ENCODE data around the gene SH3GL2. TPM values are rescaled to one million over a fixed set of nuclear protein-coding genes. Genes with fewer than 3 reads are reported as not detected.

The SH3GL2 gene
- total and polyA plus RNA-seq, 2 donors (not counting 3 experiments of a cell fraction or from before 2014, with no cell fraction given) = 0.12 TPM; not detected in 1

- CTCF ChIA-PET = interaction anchor here (0.8 kb wide), 1 partner anchor 19 kb away, joined by 3 read pairs; no protein-coding TSS in a partner anchor
- no peak overlapping the region for H3K9ac ChIP-seq (replicated peaks; ENCODE audit: extremely low read depth, insufficient read depth, low read length)
Observed at GRCh38 chr9:17632994-17633393, 54.1 kb downstream of the SH3GL2 start.

More at GRCh38 chr9:17632994-17633393, 54.1 kb downstream of the SH3GL2 start:
- no peak overlapping the region for H3K27ac ChIP-seq (ENCODE audit: insufficient read depth, low read depth, low read length)
- DNase-seq (ENCODE audit: low read depth, low spot score) (no peak), FAIRE-seq (no peak)
- H3K36me3 ChIP-seq (ENCODE audit: control insufficient read depth in 2 of 2, extremely low read depth in 1 of 2, insufficient read depth in 2 of 2, low read length in 2 of 2) = no peaks in the 10 kb centered on the region
- no peak overlapping the region for H3K4me3 ChIP-seq (replicated peaks in 1 of 3; ENCODE audit: insufficient read depth in 1 of 3, low read depth in 1 of 3, low read length in 3 of 3)
- H3K79me2 ChIP-seq (ENCODE audit: control insufficient read depth, insufficient read depth, low read length) = no peaks in the 10 kb centered on the region
- H4K20me1 ChIP-seq (replicated peaks; ENCODE audit: control insufficient read depth, extremely low read depth, insufficient read depth, low read length) = no peaks in the 10 kb centered on the region
- H3K4me2 ChIP-seq (ENCODE audit: insufficient read depth, low read length) = no peak overlapping the region
- no peak overlapping the region for H2AFZ ChIP-seq (ENCODE audit: low read depth, low read length)
- no peaks in the 10 kb centered on the region for H3K9me3 ChIP-seq (replicated peaks; ENCODE audit: control insufficient read depth, insufficient read depth, low read length)
- intact Hi-C loops (cut with micrococcal nuclease) = no loop called here
- TF ChIP-seq GATA2 (IDR thresholded peaks at IDR 0.05; ENCODE audit: insufficient read depth, insufficient read length, low read depth, low read length) (no peak), POLR2A (IDR thresholded peaks at IDR 0.05; ENCODE audit: low read depth, low read length) (no peak), JUN (IDR thresholded peaks at IDR 0.05; ENCODE audit: borderline replicate concordance, insufficient read depth, insufficient read length, low read depth) (no peak), MYC (IDR thresholded peaks at IDR 0.05; ENCODE audit: low read depth, low read length) (no peak), MAX (IDR thresholded peaks at IDR 0.05; ENCODE audit: insufficient read depth, insufficient read length) (no peak), EZH2 (IDR thresholded peaks at IDR 0.05; ENCODE audit: borderline replicate concordance, low read depth, low read length, severe bottlenecking) (no peak), CTCF (IDR thresholded peaks at IDR 0.05; ENCODE audit: extremely low read depth in 1 of 2, insufficient read depth in 1 of 2, low read depth in 1 of 2, low read length in 2 of 2) (no peak), POLR2AphosphoS5 (IDR thresholded peaks at IDR 0.05; ENCODE audit: insufficient read depth, low read depth, low read length) (no peak), FOS (IDR thresholded peaks at IDR 0.05; ENCODE audit: borderline replicate concordance, insufficient read depth, low read length) (no peak)
- no peaks in the 10 kb centered on the region for H3K9me1 ChIP-seq (replicated peaks; ENCODE audit: control insufficient read depth, extremely low read depth, insufficient read depth, low read length)
- dilution Hi-C loops (cut with MboI; ENCODE audit: extremely low pct_ligation_motif_present, low sequenced_read_pairs) = no loop called here
- no peaks in the 10 kb centered on the region for H3K4me1 ChIP-seq (ENCODE audit: control insufficient read depth, extremely low read depth, insufficient read depth, low read length)
- no peaks in the 10 kb centered on the region for H3K27me3 ChIP-seq (ENCODE audit: control insufficient read depth in 2 of 2, insufficient read depth in 2 of 2, low read length in 2 of 2)
- POLR2A ChIA-PET = no interaction called here
- no TSS peak for BruUV-seq (replicated peaks)
